Measurements from ENCODE around the gene GPT2.

DNA sequence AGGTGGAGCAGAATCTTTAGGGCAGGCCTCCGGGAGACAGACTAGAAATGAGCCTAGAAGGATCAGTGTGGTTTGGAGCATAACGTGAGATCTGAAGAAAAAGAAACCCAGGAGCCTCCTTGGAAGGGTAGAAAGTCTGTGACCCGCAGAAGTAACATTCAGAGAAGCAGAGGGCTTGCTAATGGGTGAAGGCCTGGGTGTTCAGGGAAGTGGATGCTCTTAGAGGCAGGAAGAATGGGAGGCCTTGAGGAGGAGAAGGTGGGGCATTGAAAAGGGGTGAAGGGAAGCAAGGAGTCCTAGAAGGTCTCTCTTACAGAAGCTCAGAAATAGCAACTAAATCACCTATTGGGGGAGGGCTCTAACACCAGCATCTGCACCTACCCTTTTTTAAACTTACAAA lies 20.3 kb downstream of the GPT2 start:
- TF ChIP-seq, protein P1, sequence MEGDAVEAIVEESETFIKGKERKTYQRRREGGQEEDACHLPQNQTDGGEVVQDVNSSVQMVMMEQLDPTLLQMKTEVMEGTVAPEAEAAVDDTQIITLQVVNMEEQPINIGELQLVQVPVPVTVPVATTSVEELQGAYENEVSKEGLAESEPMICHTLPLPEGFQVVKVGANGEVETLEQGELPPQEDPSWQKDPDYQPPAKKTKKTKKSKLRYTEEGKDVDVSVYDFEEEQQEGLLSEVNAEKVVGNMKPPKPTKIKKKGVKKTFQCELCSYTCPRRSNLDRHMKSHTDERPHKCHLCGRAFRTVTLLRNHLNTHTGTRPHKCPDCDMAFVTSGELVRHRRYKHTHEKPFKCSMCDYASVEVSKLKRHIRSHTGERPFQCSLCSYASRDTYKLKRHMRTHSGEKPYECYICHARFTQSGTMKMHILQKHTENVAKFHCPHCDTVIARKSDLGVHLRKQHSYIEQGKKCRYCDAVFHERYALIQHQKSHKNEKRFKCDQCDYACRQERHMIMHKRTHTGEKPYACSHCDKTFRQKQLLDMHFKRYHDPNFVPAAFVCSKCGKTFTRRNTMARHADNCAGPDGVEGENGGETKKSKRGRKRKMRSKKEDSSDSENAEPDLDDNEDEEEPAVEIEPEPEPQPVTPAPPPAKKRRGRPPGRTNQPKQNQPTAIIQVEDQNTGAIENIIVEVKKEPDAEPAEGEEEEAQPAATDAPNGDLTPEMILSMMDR (IDR thresholded peaks at IDR 0.05) = no peak
- TF ChIP-seq ZFX (IDR thresholded peaks at IDR 0.05; ENCODE audit: borderline replicate concordance) = no peak
